ENCODE data around the gene ZNF624. TPM values are rescaled to one million over a fixed set of nuclear protein-coding genes. Genes with fewer than 3 reads are reported as not detected.
"Not testable (repeated sequence)": the region's sequence is repeated elsewhere in the genome, so short reads cannot be mapped to it uniquely, and the experiment has no call there.

The ZNF624 gene
- total RNA-seq, 4 donors from 2014 or later, result 3.1 to 6.4 (median 4.9) TPM

DNA sequence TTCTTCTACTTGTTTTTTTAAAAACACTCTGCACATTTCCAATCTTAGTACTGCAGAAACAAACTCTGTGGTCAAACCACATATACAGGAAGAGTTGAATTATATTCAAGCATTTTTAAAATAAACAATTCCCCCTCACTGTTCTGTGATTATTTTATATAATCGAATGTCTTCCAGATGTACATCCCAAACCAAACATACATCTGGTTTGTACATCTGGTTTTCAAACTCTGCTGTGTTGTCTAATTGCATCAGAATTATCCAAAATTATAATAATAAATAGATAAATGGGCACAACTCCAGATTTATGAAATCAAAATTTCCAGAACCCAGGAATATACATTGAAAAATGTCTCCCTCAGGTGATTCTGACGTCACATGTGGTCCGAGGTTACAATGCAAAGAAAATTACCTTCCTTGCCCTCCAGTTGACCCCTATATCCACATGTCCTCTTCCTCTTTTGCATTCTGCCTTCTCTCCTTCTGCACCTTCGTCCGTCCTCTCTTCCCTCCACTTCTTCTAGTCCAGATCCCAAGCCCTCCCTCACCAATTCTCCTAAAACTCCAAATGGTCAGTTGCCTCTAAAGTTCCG, 23.1 kb upstream of the ZNF624 start:
- no peak for DNase-seq
- TF ChIP-seq POLR2A (IDR thresholded peaks at IDR 0.05) (no peak), CTCF (IDR thresholded peaks at IDR 0.05) (no peak)
- H3K36me3 ChIP-seq, result no peaks in the 10 kb centered on the region
- H3K9me3 ChIP-seq, result no peaks in the 10 kb centered on the region
- intact Hi-C loops (cut with DNase I), result no loop called here
- H3K4me1 ChIP-seq, result no peaks in the 10 kb centered on the region
- H3K4me3 ChIP-seq (replicated peaks in 1 of 3), result no peak overlapping the region
- H3K27me3 ChIP-seq, result no peaks in the 10 kb centered on the region
- 85 to 88% methylated on average over 6 of the region's 6 CpGs for WGBS, 2 donors
- H3K27ac ChIP-seq, result no peak overlapping the region

DNA sequence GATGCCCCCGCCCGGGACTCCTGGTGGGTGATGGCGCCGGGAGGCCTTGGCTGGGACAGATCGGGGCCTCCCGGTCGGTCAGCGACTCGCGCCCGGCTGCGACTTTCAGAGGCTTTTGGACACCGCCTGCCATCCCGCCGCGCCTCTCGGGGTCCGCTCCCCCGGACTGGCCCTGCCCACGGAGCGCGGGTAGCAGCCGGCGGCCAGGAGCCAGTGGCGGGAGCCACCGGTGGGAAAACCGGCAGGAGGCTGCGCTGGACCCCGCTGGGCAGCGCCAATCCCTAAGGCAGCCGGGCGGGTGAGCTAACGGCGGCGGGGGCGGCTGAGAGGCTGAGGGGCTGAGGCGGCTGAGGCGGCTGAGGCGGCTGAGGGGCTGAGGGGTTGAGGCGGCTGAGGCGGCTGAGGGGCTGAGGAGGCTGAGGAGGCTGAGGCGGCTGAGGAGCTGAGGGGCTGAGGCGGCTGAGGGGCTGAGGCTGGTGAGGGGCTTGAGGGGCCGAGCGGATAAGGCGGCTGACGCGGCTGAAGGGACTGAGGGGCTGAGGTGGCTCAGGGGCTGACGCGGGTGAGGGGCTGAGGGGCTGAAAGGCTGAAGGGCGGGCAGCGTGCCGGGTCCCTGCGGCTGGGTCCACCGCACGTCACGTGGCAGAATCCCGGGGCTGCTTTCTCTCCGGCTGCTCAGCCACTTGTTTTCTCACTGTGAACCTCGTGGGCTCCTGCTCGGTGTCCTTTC, 13.4 kb upstream of the ZNF624 start:
- peak in 1 of 2 donors; percentile 31 for DNase-seq
- WGBS, 2 donors, result 2 to 3% methylated on average over 26 to 41 of the region's 61 CpGs
- H3K9me3 ChIP-seq; H3K4me1 ChIP-seq; H3K36me3 ChIP-seq; H3K27me3 ChIP-seq; H3K27ac ChIP-seq; intact Hi-C loops (cut with DNase I): not testable (repeated sequence)
- H3K4me3 ChIP-seq (replicated peaks in 1 of 3), result peak overlapping the region in 1 of 3 donors; percentile 31

GRCh38 chr17:16666553-16666906, 12.9 kb upstream of the ZNF624 start:
- DNase-seq; H3K4me1 ChIP-seq; intact Hi-C loops (cut with DNase I); H3K27me3 ChIP-seq; H3K9me3 ChIP-seq; H3K36me3 ChIP-seq; H3K27ac ChIP-seq: not testable (repeated sequence)
- H3K4me3 ChIP-seq (replicated peaks in 1 of 3), result peak overlapping the region in 1 of 3 donors; percentile 31
- 47 to 57% methylated on average over 16 to 19 of the region's 24 CpGs for WGBS, 2 donors

- Histone ChIP-seq H3K27ac (no peak overlapping the region), H3K36me3 (no peaks in the 10 kb centered on the region), H3K4me3 (replicated peaks in 1 of 3) (no peak overlapping the region), H3K4me1 (peaks cover 0 to 8% of the 10 kb centered on the region in 2 donors), H3K9me3 (no peaks in the 10 kb centered on the region), H3K27me3 (no peaks in the 10 kb centered on the region)
- whole genome bisulfite sequencing, 2 donors, result 82 to 92% methylated on average over 1 of the region's 1 CpG
- intact Hi-C loops (cut with DNase I), result no loop called here
- DNase-seq, result no peak
- no peak for TF ChIP-seq POLR2A (IDR thresholded peaks at IDR 0.05)
- TF ChIP-seq CTCF (IDR thresholded peaks at IDR 0.05), result no peak
These were observed 9.3 kb upstream of the ZNF624 start for GRCh38 chr17:16662936-16663335.

- DNase-seq, result no peak
- Histone ChIP-seq H3K4me1 (no peaks in the 10 kb centered on the region), H3K9me3 (no peaks in the 10 kb centered on the region), H3K27ac (no peak overlapping the region), H3K27me3 (no peaks in the 10 kb centered on the region), H3K36me3 (no peaks in the 10 kb centered on the region), H3K4me3 (replicated peaks in 1 of 3) (no peak overlapping the region)
- no peak for TF ChIP-seq CTCF (IDR thresholded peaks at IDR 0.05)
- no peak for TF ChIP-seq POLR2A (IDR thresholded peaks at IDR 0.05)
- intact Hi-C loops (cut with DNase I), result no loop called here
These were observed 7.6 kb upstream of the ZNF624 start for GRCh38 chr17:16661217-16661616.

- Histone ChIP-seq H3K4me1 (peaks cover 5 to 8% of the 10 kb centered on the region in 2 donors), H3K9me3 (no peaks in the 10 kb centered on the region), H3K27me3 (no peaks in the 10 kb centered on the region), H3K27ac (peak overlapping the region; percentile 89 to 96 (median 93)), H3K4me3 (replicated peaks in 1 of 3) (peak overlapping the region; percentile 4 to 75 (median 55)), H3K36me3 (no peaks in the 10 kb centered on the region)
- DNase-seq, result no peak
- TF ChIP-seq POLR2A (IDR thresholded peaks at IDR 0.05) (no peak), CTCF (IDR thresholded peaks at IDR 0.05) (no peak)
- 22 to 28% methylated on average over 7 to 8 of the region's 8 CpGs for WGBS, 2 donors
- intact Hi-C loops (cut with DNase I), result no loop called here
These were observed 743 bp downstream of the ZNF624 start for GRCh38 chr17:16652847-16653366.

Data from thyroid gland (tissue), 4 donors.